Measurements from ENCODE around the gene OBP2B. TPM values are rescaled to one million over a fixed set of nuclear protein-coding genes. Genes with fewer than 3 reads are reported as not detected.

Gene OBP2B
- total RNA-seq, 1 donor from 2014 or later: not detected

DNA sequence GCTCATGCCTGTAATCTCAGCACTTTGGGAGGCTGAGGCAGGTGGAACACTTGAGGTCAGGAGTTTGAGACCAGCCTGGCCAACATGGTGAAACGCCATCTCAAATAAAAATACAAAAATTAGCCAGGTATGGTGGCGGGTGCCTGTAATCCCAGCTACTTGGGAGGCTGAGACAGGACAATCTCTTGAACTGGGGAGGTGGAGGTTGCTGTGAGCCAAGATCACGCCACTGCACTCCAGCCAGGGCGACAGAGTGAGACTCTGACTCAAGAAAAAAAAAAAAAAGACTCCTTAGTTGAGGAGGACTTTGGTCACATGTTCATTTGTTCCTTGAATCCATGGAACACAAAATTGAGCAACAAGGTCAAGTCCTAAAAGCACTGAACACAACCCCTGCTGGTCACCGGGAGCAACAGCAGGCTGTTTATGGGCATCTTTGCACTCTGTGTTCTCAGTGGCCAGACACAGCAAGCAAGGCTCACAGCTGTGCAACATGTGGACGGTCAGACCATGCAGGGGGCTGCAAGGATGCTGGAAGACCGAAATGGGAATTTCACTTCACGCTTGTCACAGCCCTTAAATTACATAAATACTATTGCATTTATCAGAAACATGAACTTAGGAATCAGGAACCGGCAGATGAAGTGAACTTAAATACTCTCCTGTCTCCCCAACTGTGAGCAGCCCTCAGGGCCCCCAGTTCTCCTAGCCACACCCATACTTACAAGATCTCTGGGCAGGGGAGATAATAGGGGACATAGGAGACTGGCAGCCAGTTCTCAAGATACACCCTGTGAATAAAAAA lies 48.1 kb downstream of the OBP2B start:
- peaks cover 15% of the 10 kb centered on the region for H3K4me1 Mint-ChIP-seq (ENCODE audit: unreplicated experiment)
- TF ChIP-seq CTCF (IDR thresholded peaks at IDR 0.05; ENCODE audit: unreplicated experiment): peak; percentile 78
- peak overlapping the region; percentile 49 for H3K4me3 Mint-ChIP-seq (ENCODE audit: unreplicated experiment)

DNA sequence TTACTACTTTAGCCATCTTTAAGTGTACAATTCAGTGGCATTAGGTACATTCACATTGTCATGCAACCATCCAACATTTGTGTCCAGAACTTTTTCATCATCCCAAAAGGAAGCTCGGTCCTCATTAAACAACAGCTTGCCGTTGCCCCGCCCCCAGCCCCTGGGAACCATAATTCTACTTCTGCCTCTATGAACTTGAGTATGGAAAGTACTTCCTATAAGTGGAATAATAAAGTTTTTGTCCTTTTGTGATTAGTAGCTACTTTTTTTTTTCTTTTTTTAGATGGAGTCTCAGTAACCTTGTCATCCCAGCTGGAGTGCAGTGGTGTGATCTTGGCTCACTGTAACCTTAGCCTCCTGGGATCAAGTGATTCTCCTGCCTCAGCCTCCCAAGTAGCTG lies 50.4 kb downstream of the OBP2B start:
- H3K36me3 Mint-ChIP-seq (ENCODE audit: low read depth, unreplicated experiment): peaks cover 31% of the 10 kb centered on the region
- H3K27me3 Mint-ChIP-seq (ENCODE audit: unreplicated experiment): peaks cover 1% of the 10 kb centered on the region
- peaks cover 11% of the 10 kb centered on the region for H3K4me1 Mint-ChIP-seq (ENCODE audit: unreplicated experiment)
- no peak overlapping the region for H3K27ac Mint-ChIP-seq (ENCODE audit: unreplicated experiment)
- TF ChIP-seq CTCF (IDR thresholded peaks at IDR 0.05; ENCODE audit: unreplicated experiment): no peak
- DNase-seq (ENCODE audit: low spot score): no peak
- H3K9me3 Mint-ChIP-seq (ENCODE audit: unreplicated experiment): no peaks in the 10 kb centered on the region
- no peak overlapping the region for H3K4me3 Mint-ChIP-seq (ENCODE audit: unreplicated experiment)

More for the DNA sequence above, 48.1 kb downstream of the OBP2B start:
- Mint-ChIP-seq H3K36me3 (ENCODE audit: low read depth, unreplicated experiment) (peaks cover 21% of the 10 kb centered on the region), H3K9me3 (ENCODE audit: unreplicated experiment) (no peaks in the 10 kb centered on the region), H3K27me3 (ENCODE audit: unreplicated experiment) (peaks cover 1% of the 10 kb centered on the region), H3K27ac (ENCODE audit: unreplicated experiment) (no peak overlapping the region)
- DNase-seq (ENCODE audit: low spot score): peak; percentile 51

Other genes starting within 250 kb of the OBP2B start
- not detected for gene GFI1B, start 230.6 kb downstream of the OBP2B start, total RNA-seq (ENCODE audit: unreplicated experiment)
- 71.7 TPM for gene GTF3C5, start 178.3 kb downstream of the OBP2B start, total RNA-seq (ENCODE audit: unreplicated experiment)
- gene CEL, start 147.3 kb downstream of the OBP2B start, total RNA-seq (ENCODE audit: unreplicated experiment): 4.2 TPM
- 80.6 TPM for gene RALGDS, start 88.0 kb downstream of the OBP2B start, total RNA-seq (ENCODE audit: unreplicated experiment)
- gene GBGT1, start 45.3 kb downstream of the OBP2B start, total RNA-seq (ENCODE audit: unreplicated experiment): 98.4 TPM
- 1.4 TPM for gene ABO, start 66.0 kb upstream of the OBP2B start, total RNA-seq (ENCODE audit: unreplicated experiment)
- 21.7 TPM for gene SURF6, start 126.9 kb upstream of the OBP2B start, total RNA-seq (ENCODE audit: unreplicated experiment)
- gene MED22, start 138.9 kb upstream of the OBP2B start, total RNA-seq (ENCODE audit: unreplicated experiment): 32.9 TPM
- gene RPL7A, start 139.0 kb upstream of the OBP2B start, total RNA-seq (ENCODE audit: unreplicated experiment): 2,006 TPM
- 36.2 TPM for gene SURF1, start 147.2 kb upstream of the OBP2B start, total RNA-seq (ENCODE audit: unreplicated experiment)
- 11.9 TPM for gene SURF2, start 147.3 kb upstream of the OBP2B start, total RNA-seq (ENCODE audit: unreplicated experiment)
- 169 TPM for gene SURF4, start 166.8 kb upstream of the OBP2B start, total RNA-seq (ENCODE audit: unreplicated experiment)
- 0.64 TPM for gene STKLD1, start 167.1 kb upstream of the OBP2B start, total RNA-seq (ENCODE audit: unreplicated experiment)
- 30.9 TPM for gene REXO4, start 208.8 kb upstream of the OBP2B start, total RNA-seq (ENCODE audit: unreplicated experiment)
- 9.1 TPM for gene ADAMTS13, start 213.1 kb upstream of the OBP2B start, total RNA-seq (ENCODE audit: unreplicated experiment)

All from endothelial cell (in vitro differentiated cells).